GM21360 (cell line): ENCODE data around the gene SFN.

Experiments
- ATAC-seq: cut with Tn5 transposase; IDR thresholded peaks from one replicate; pipeline ENCODE4 v1.9.1; 2021; ENCODE audit warnings: mild to moderate bottlenecking, moderate library complexity; ENCODE audit not compliant: unreplicated experiment

SFN gene

GRCh38 chr1:26910343-26911160 lies 47.6 kb downstream of the SFN start:
- no peak for ATAC-seq

GRCh38 chr1:26911399-26912146 lies 48.6 kb downstream of the SFN start:
- ATAC-seq: no peak

GRCh38 chr1:26912147-26912490 lies 49.2 kb downstream of the SFN start:
- no peak for ATAC-seq

GRCh38 chr1:26913389-26913753 lies 50.4 kb downstream of the SFN start:
- ATAC-seq: no peak
